GM18868 (cell line): ENCODE measurements around the gene CRABP1.

Experiments used
- ATAC-seq: cut with Tn5 transposase; IDR thresholded peaks from one replicate; pipeline ENCODE4 v1.9.1; 2021; ENCODE audit warnings: mild to moderate bottlenecking, moderate library complexity; ENCODE audit not compliant: unreplicated experiment

CRABP1 gene

DNA sequence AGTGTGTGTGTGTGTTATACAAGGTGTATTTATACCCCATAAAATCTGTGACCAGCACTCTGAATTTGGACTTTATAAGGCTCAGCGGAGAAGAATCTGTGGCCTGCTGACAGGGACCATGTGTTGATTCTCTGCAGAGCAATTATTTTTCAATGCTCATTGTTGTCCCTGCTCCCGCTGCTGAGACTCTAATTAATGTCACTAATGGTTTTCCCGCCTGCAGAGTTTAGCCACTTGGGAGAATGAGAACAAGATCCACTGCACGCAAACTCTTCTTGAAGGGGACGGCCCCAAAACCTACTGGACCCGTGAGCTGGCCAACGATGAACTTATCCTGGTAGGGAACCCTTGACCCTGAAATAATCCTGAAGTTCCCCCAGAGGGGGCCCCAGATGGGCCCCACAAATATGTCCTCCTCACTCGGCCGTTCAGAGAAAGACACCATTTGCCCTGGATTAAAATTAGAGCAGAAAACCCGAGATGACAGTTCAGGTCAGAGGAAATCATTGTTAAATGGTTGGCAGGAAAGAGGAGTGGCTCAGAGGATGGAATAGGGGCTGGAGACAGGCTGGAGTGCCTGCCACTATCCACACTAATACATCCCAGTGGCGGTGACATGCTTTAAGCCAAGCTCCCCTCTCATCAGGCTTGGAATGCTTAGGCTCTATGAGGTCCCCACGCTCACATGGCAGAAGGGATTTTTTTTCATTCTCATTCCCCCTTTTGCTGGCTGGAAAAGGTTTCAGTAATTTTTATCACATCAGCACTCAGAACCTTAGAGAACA is 3.3 kb downstream of the CRABP1 start:
- ATAC-seq: no peak

DNA sequence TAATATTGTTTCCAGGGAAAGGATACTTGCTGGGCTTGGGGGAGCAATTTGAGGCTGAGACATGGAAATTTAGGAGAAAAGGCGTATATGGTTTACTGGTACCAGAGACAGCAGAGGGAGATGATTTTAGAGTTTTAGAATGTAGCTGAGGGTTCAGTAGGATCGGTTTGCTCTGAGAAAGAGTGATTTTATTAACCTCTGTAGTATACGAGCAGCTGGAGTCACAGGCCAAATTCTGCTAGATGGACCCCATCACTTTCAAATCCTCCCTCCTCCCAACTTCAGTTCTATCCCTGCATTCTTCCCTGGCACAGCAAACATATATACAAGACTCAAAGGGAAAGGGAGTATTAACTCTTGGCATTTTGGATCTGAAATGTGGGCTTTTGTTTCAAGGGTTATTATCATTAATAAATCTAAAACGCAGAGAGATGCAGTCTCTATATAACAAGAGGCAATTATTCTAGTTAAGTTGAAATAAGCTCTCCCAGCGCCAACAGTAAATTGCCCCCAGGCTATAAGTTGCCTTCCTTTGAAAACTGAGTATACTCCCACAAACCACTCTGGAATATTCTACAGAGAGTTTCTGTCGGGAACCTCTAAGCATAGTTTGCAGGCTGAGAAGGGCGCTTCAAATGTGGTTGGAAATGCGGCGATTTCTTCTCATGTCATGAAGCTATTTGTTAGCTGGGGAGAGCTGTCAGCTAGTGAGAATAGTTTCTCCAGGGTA is 5.4 kb downstream of the CRABP1 start:
- no peak for ATAC-seq

DNA sequence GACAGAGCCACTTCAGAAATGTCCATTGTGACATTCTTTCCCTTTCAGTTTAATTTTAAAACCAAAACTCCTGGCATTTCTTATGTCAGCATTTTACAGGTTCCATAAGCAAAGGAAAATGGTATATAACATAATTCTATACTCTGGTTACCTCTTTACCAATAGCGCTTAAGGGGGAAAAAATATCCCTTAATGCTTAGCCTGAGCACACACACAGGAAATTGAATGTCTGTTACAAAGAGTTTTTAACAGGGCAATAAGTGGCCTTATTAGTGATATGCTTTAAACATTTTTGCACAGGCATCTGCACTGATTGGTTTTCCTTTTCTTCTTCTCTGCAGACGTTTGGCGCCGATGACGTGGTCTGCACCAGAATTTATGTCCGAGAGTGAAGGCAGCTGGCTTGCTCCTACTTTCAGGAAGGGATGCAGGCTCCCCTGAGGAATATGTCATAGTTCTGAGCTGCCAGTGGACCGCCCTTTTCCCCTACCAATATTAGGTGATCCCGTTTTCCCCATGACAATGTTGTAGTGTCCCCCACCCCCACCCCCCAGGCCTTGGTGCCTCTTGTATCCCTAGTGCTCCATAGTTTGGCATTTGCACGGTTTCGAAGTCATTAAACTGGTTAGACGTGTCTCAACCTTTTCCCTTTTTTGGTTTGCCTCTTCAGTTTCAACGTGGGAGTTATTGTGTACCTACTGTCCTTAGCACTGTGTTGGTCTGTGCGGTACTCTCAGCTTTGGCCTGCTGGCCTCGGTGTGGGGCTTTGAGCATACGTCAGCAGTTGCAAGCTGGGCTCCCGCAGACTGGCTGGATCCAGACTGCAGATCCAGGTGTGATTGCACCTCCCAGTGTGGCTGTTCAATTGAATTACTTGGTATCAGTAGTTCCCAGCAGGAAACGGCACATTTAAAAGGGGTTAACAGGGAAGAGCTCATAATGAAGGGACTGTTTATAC is 7.7 kb downstream of the CRABP1 start:
- no peak for ATAC-seq

DNA sequence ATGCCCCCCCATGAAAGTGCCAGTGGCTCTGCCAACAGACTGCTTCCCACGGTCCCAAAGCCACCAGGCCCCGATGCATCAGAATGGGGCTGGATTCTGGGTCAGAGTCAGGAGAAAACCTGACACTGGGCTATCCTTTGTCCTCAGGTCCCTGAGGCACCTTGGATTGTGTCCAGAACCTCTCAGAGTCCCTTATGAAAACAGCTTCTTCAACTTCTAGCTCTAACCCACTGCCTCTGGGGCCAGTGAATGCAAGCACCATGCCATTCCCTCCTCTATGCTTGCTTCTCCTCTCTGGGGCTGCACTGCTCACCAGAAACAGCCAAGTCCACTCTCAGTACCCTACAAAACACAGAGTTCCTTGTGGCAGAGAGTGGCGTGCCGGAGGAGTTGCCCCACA is 9.9 kb downstream of the CRABP1 start:
- no peak for ATAC-seq

DNA sequence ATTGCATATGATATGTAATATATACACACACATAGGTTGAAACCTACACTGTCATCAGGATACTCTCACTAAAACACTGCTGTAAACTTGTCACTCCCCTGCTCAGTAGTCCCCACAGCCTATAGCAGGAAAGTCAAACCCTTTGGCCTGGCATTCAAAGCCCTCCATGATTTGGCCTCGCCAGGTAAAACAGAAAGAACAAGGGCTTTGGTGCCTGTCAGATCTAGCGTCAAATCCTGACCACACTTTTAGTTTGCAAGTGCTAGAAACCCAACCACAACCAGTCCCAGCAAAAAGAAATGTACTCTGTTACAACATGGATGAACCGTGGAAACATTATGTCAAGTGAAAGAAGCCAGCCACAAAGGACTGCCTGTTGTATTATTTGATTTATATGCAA is 11.4 kb downstream of the CRABP1 start:
- no peak for ATAC-seq

DNA sequence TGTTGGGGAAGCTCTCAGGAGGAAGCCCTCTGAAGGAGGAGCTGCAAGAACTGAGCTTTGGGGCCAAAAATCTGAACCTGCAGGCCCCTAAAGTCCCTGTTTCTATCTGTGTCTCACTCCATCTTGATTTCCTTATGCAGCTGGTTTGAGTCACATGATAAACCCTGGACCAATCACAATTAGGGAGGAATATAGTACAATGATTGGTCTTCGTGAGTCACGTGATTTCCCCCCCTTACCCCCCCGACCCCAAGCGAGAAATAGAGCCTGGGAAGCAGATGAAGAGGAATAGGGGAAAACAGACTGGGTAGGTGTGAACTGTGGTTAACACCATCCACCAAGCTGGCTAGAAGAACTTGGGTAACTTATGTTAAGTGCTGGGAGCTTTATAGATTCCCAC is 12.9 kb downstream of the CRABP1 start:
- ATAC-seq: no peak

DNA sequence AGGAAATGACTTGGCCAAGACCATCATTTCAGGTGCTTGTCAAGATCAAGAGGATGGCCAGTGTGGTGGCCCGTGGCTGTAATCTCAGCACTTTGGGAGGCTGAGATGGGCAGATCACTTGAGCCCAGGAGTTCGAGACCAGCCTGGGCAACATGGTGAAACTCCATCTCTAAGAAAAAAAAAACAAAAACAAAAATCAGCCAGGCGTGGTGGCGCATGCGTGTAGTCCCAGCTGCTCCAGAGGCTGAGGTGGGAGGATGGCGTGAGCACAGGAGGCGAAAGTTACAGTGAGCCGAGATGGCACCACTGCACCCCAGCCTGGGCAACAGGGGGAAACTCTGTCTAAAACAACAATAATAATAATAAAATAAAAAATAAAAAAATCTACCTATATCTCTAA is 15.0 kb downstream of the CRABP1 start:
- ATAC-seq: no peak

DNA sequence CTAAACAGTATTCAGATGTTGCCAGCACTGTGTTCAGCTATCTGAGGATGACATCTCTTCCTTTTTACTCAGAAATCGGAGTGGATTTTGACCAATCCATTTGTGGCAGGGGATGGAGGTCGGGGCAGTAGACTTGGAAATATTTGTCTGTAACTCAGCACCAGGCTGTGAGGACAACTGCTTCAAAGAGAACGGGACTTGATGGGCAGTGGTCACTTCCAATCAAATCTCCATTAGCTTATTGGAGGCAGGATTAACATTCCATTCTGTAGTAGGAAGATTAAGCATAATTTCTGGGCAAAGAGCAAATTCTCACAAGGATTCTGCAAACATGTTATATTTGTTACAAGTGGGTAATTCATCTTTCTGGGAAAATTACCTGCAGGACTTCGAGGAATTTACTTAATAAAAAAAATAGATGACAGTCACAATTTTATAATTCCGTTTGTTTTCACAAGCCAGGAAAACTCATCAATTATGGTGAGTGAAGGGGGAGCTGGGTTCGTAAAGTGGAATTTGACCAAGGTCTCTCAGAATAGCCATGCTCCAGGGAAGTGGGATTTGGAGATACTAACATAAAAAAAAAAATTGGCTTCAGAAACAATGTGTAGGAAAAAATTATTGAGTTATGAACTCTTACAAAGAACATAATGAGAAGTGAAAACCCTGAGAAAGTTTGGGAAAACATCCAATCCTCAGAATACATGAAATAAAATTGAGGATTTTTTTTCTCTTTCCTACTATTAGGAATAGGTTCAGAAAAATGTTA is 18.1 kb downstream of the CRABP1 start:
- ATAC-seq: no peak

DNA sequence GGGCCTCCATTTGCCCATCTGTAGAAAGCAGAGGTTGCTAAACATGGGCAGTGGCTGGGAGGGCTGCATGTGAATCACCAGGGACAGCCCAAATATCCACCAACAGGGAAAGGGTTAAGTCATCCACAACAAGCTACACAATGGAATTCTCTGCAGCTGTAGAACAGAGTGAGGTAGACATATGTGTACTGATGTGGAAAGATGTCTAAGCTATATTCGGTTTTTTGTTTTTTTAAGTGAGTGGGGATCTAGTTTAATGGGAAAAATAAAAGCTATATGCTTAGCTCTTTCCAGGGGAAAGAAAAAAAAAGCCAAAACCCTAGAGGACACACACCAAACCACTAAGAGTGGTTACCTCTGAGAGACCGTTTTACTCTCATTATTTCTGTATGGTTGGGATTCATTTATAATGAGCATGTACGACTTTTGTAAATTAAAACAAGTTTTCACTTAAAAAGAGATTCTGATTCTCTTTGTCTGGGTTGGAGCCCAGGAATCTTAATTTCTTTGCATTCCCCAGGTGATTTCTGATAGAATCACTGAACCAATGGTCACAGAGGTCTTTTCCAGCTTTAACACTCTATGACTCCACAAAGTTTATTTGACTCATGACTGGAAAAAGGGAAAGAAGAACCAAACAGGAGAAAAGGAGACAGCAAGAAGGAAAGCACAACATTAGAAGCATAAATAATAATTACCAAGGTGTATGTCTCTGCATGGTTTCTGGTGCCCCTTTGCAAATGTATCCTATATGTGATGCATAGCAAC is 19.1 kb downstream of the CRABP1 start:
- no peak for ATAC-seq

DNA sequence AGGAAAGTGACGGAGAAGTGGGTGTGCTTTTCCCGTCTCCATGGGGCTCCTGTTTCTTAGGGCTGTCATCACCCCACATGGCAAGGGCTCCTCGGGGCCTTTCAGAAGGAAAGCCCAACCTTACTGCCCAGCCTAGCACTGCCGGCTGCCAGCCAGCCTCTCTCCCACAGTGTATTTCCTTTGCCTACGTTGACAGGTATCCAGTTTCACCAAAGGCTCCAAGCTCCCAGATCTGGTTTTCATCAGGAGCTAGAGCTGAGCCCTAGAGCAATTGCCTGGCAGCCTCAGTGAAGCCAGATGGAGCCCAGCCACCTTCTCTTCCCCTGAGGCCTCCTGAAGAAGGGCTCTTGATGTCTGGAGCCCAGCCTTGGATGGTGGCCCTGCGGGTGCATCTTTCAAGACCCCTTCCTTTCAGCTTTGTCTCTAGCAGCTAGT is 20.2 kb downstream of the CRABP1 start:
- ATAC-seq: no peak

DNA sequence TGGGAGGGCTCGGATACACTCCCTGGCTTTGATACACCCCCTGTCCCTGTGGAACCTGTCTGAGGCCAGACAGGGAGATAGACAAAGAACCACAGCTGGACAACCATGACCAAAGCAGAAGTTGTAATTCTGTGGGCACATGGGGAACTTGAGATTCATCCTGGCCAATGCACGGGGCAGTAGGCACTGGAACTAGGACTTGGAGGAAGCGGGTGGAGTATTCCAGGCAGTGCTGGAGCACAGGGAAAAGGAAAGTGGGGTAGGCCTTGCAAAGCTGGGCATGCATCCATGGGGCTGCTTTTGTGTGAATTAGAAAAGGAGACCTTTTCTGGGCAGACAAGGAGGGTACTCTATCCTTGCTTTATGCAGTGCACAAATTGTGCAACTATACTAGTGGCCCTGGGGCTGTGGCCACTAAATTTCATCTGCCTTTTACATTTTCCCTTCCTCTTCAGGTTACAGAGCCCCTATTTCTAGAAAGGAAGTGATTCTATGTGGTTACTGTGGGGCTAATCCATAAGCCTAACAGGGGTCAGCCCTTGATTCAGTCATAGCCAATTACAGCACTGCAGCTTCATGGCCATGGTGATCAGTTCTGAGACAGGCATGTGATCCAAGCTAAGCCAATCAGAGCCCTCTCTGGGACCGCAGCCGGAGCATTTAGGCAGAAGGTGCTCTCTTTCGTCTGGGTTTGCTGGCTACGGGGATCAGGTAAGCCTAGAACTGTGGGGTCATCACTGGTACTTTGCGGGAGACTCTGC is 21.0 kb downstream of the CRABP1 start:
- ATAC-seq: no peak

DNA sequence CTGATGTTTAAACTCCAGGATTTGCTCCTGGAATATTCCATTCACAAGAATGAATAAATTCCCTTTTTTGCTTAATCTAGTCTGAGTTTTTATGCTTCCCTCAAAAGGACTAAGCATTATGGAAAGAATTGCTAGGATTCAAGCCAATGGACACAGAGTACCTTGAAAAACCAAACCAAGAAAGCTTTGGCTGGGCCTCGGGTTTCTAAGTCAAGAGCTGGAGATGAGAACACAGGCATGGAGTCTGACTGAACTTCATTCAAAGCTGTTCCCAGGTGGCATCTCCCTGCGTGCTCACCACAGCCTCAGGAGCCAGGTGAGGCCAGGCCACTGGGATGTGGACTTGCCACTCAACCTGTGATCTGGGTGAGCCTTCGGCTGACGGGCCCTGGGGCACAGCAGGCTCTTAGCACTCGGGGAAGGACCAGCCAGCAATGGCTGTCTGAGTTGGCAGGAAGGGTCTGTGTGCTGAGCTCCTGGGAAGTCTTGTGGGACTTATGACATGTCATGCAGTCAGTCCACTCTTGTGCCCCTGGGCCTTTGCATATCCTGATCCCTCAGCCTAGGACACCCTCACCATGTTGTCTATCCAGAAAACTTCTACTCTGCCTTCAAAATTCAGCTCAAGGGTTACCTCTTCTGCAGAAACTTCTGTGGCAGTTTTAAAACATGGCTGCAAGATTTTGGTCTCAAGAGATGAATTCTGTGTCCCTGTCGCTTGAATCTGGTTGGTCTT is 21.8 kb downstream of the CRABP1 start:
- ATAC-seq: no peak

DNA sequence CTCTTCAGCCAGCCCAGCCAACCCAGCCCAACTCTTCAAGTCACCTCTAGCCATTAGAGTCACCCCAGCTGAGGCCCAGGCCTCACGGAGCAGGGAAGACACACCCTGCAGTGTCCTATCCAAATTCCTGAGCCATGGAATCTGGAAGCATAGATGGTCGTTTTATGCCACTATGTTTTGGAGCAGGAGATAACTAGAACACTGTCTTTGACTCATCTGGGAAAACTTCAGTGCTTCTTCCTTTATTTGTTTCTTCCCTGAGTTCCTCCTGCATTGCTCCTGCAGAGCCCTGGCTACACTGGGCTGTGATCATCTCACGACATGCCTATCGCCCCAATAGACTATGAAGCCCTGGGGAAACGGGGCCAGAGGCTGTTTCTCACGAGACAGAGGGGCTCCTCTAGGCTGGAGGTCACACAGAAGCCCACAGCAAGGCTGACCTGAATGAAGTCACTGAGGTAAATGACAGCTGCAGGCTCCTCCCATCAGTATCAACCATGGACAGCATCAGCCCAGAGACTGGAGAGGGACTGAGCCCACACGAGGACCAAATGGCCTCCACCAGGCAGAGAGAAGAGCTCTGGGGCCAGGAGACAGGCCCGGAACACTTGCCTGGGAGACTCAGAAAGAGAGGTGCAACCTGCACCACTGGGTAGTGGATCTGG is 22.7 kb downstream of the CRABP1 start:
- ATAC-seq: no peak

DNA sequence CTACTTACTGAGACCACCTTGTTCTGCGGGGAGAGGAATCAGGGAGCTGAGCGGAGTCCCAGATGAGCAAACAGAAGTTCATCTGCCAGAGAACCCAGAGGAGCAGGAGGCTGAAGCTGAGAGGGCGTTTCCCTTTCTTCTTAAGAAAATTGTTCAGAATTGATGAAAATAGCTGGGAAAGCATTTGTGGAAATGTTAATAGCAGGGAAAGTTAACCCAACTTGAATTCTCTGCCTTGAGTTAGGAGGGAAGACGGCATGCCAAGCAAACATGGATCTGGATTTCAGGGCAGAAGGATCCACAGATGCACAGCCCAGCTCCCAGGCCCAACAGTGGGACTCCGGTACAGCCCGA is 23.2 kb downstream of the CRABP1 start:
- ATAC-seq: no peak

DNA sequence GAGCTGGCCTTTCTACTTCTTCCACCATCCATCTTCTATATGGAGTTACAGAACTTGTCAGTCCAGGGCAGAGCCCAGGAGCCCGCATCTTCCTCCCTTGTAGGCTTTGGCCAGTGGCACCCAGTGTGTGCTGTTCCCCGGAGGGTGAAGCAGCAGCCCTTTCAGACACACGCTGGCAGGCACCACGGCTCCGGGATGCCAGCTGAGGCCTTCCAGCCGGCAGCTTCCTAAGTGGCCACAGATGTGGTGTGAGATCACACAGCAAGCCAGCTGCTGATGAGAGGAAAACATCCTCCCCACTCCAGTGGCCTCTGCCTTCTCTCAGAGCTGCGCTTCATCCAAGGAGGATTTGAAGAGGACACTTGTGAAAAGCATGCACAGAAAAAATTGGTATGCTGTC is 24.1 kb downstream of the CRABP1 start:
- no peak for ATAC-seq

DNA sequence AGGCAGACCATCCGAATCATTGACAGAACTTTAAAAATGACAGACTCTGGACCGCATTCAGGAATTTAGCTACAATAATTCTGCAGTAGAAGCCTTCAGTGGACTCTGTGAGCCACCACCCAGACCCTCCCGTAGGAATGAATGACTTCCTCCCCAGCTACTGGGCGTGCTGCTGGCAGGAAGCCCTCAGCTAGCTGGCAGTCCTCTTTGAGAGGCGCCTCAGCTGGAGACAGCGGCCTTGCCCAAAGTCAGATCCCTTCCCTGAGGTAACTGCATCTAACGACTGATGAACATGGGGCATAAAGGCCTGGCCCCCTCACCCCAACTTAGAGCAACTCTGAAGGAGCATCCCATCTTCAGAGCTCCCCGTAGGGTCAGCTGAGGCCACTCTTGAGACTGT is 25.8 kb downstream of the CRABP1 start:
- no peak for ATAC-seq

DNA sequence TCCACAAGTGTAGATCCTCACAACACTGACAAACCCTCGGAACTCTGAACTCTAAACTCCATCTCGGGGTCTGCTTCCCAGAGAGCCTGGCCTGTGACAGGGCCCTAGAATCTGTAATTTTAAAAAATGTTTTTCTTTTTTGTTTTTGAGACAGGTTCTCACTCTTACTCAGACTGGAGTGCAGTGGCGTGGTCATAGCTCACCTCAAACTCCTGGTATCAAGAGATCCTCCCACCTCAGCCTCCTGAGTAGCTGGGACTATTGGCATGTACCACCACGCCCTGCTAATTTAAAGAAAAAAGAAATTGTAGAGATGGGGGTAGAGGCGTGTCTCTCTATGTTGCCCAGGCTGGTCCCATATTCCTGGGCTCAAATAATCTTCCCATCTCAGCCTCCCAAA is 26.2 kb downstream of the CRABP1 start:
- no peak for ATAC-seq

DNA sequence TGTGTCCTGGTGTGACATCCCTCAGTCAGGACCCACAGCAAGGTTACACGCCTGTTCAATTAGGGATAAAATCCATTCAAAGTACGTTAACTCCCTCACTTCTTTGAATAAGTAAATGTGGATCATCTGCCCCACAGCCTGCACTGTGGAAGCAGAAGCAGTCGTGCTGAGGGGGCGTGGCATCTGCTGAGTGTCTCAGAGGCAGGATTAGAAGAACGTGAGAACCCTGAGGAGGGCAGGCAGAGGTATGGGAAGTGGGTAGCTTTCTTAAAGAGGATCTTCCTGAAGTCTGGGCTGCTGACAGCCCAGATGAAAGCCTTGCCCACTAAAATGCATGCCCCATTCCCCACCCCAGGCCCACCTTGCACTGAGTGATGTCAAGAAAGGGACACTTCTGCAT is 28.5 kb downstream of the CRABP1 start:
- no peak for ATAC-seq
